ENCODE results near the gene CPS1.

The CPS1 gene

GRCh38 chr2:210551001-210551400 lies 5.4 kb upstream of the CPS1 start:
- CTCF ChIA-PET, result interaction anchor here (0.9 to 2.1 kb wide), 6 partner anchors 9 to 48 kb away, joined by 3 to 6 read pairs (median 4); no protein-coding TSS in a partner anchor
- POLR2A ChIA-PET, result no interaction called here
- no peak for DNase-seq (ENCODE audit: extremely low spot score)
- TF ChIP-seq CTCF (IDR thresholded peaks at IDR 0.05; ENCODE audit: control extremely low read depth, extremely low read depth, low read depth, missing control alignments), result no peak

DNA sequence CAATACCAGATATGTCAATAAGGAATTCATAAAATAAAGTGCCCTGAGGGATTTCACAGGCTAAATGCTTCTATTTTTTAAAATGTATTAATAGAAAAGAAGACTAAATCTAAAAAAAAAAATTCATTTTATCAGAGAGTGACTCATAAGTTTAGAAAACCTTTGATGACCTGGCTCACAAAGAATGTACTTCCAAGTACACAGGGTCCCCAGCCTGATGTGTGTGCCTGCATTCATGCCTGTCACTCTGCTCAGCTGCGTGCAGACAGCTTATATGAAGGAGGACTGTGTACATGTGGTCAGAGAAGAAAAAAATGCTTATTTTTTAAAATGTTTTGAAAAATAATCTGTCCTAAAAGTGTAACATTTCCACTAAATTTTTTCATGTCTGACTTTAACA lies 3.0 kb upstream of the CPS1 start:
- ChIA-PET POLR2A (no interaction called here), CTCF (no interaction called here)
- no peak for DNase-seq (ENCODE audit: extremely low spot score)
- TF ChIP-seq CTCF (IDR thresholded peaks at IDR 0.05; ENCODE audit: control extremely low read depth, extremely low read depth, low read depth, missing control alignments), result no peak

GRCh38 chr2:210555555-210555954 lies 844 bp upstream of the CPS1 start:
- DNase-seq (ENCODE audit: extremely low spot score), result no peak
- TF ChIP-seq CTCF (IDR thresholded peaks at IDR 0.05; ENCODE audit: control extremely low read depth, extremely low read depth, low read depth, missing control alignments), result no peak
- CTCF ChIA-PET, result interaction anchor here (1.3 to 2.4 kb wide), 2 partner anchors 11 to 12 kb away, joined by 3 to 7 read pairs; no protein-coding TSS in a partner anchor
- POLR2A ChIA-PET, result no interaction called here

- ChIA-PET CTCF (interaction anchor here (1.0 to 2.4 kb wide), 2 partner anchors 14 to 55 kb away, joined by 4 to 7 read pairs; no protein-coding TSS in a partner anchor), POLR2A (no interaction called here)
- TF ChIP-seq CTCF (IDR thresholded peaks at IDR 0.05; ENCODE audit: control extremely low read depth, extremely low read depth, low read depth, missing control alignments), result no peak
- no peak for DNase-seq (ENCODE audit: extremely low spot score)
Observed at GRCh38 chr2:210557721-210558120, 1.3 kb downstream of the CPS1 start.

DNA sequence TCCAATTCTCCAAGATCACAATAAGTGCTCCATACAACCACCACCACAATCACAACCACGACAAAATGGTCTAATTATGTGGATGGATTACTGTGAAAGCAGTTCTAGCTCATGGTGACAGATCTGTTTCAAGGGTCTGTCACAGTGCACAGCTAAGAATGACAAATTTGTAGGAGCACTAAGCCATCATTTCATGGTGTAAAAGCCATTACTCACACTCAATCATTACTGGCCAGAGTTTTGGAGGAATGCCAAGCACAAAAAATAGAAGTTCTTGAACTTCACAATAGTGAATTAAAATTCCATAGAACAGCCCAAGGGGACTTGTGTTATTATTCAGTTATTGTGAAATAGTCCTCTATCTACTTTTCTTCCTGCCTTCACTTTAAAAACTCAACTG lies 2.3 kb downstream of the CPS1 start:
- ChIA-PET CTCF (no interaction called here), POLR2A (no interaction called here)
- no peak for TF ChIP-seq CTCF (IDR thresholded peaks at IDR 0.05; ENCODE audit: control extremely low read depth, extremely low read depth, low read depth, missing control alignments)
- no peak for DNase-seq (ENCODE audit: extremely low spot score)

DNA sequence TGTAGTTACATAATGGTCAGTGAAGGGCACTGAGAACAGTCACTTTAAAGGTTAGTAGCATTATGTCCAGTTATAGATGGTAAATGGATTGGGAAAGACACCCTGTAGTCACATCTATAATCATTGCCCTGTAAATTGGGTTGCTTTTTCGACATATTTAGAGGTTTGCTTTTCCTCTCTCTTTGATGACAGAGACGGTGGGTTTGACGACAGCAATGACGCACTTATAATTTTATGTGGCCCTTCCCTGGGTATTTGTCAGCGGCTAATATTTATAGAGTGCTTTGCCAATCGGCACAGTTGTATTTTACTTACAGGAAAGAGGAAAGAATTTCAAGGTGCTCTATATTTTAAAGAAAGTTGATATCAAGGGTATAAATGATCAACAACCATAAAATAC lies 2.8 kb downstream of the CPS1 start:
- TF ChIP-seq CTCF (IDR thresholded peaks at IDR 0.05; ENCODE audit: control extremely low read depth, extremely low read depth, low read depth, missing control alignments), result no peak
- ChIA-PET POLR2A (no interaction called here), CTCF (no interaction called here)
- no peak for DNase-seq (ENCODE audit: extremely low spot score)

GRCh38 chr2:210561475-210561874 lies 5.1 kb downstream of the CPS1 start:
- no peak for TF ChIP-seq CTCF (IDR thresholded peaks at IDR 0.05; ENCODE audit: control extremely low read depth, extremely low read depth, low read depth, missing control alignments)
- ChIA-PET POLR2A (no interaction called here), CTCF (interaction anchor here (1.2 kb wide), 1 partner anchor 11 kb away, joined by 5 read pairs; no protein-coding TSS in a partner anchor)
- DNase-seq (ENCODE audit: extremely low spot score), result no peak

Measured in GM10248 (cell line).